Measurements from ENCODE around the gene C5orf15.

GRCh38 chr5:133966090-133966489 lies 2.3 kb downstream of the C5orf15 start:
- TF ChIP-seq REST (IDR thresholded peaks at IDR 0.05; ENCODE audit: low read depth) (no peak), RAD21 (IDR thresholded peaks at IDR 0.05; ENCODE audit: low read depth) (no peak), YY1 (IDR thresholded peaks at IDR 0.05; ENCODE audit: low read depth) (no peak), EP300 (IDR thresholded peaks at IDR 0.05; ENCODE audit: borderline replicate concordance) (no peak), TAF1 (IDR thresholded peaks at IDR 0.05; ENCODE audit: low read depth) (no peak), CREB1 (IDR thresholded peaks at IDR 0.05; ENCODE audit: low read depth) (no peak), NFIC (IDR thresholded peaks at IDR 0.05) (no peak), CEBPB (IDR thresholded peaks at IDR 0.05) (no peak), FOXM1 (IDR thresholded peaks at IDR 0.05; ENCODE audit: borderline replicate concordance, low read depth) (no peak), TEAD4 (IDR thresholded peaks at IDR 0.05) (no peak), ZBTB7A (IDR thresholded peaks at IDR 0.05; ENCODE audit: low read depth) (no peak)
- TF ChIP-seq, protein P1, sequence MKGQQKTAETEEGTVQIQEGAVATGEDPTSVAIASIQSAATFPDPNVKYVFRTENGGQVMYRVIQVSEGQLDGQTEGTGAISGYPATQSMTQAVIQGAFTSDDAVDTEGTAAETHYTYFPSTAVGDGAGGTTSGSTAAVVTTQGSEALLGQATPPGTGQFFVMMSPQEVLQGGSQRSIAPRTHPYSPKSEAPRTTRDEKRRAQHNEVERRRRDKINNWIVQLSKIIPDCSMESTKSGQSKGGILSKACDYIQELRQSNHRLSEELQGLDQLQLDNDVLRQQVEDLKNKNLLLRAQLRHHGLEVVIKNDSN (IDR thresholded peaks at IDR 0.05) = no peak
- TF ChIP-seq, protein P2, sequence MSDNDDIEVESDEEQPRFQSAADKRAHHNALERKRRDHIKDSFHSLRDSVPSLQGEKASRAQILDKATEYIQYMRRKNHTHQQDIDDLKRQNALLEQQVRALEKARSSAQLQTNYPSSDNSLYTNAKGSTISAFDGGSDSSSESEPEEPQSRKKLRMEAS (IDR thresholded peaks at IDR 0.05) = no peak
